DOHH2 (cell line): ENCODE results near the gene ACADM.

Source experiments
- EZH2phosphoT487 ChIP-seq: fragments of 200-600 bp; sonication (generic); IDR thresholded peaks from 2 replicates; pipeline ENCODE4 v1.6.1; 2017; ENCODE audit warnings: borderline replicate concordance, mild to moderate bottlenecking, antibody characterized with exemption, low read length, moderate library complexity, mixed read lengths
- TF ChIP-seq, protein P1 (sequence below): fragments of 200-600 bp; sonication (generic); IDR thresholded peaks from one replicate; pipeline ENCODE4 v1.5.1; 2014; ENCODE audit warnings: antibody characterized with exemption, mild to moderate bottlenecking, low read depth, low read length; ENCODE audit not compliant: poor library complexity, severe bottlenecking

DNA sequence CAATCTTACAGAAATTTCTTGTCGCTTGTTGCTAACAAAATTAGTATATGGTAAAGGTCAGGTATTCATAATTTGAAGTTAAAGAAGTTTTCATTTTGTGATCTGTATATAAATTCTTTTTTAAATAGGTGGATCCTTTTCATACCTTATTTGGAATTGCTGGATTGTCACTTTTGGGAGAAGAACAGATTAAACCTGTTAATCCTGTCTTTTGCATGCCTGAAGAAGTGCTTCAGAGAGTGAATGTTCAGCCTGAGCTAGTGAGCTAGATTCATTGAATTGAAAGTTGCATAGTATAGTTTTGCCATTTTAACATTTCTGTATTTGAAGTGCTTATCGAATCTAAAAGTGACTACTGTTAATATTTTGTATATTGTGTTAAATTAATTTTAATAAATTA lies 69.9 kb downstream of the ACADM start:
- TF ChIP-seq, protein P1, sequence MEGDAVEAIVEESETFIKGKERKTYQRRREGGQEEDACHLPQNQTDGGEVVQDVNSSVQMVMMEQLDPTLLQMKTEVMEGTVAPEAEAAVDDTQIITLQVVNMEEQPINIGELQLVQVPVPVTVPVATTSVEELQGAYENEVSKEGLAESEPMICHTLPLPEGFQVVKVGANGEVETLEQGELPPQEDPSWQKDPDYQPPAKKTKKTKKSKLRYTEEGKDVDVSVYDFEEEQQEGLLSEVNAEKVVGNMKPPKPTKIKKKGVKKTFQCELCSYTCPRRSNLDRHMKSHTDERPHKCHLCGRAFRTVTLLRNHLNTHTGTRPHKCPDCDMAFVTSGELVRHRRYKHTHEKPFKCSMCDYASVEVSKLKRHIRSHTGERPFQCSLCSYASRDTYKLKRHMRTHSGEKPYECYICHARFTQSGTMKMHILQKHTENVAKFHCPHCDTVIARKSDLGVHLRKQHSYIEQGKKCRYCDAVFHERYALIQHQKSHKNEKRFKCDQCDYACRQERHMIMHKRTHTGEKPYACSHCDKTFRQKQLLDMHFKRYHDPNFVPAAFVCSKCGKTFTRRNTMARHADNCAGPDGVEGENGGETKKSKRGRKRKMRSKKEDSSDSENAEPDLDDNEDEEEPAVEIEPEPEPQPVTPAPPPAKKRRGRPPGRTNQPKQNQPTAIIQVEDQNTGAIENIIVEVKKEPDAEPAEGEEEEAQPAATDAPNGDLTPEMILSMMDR, result no peak
- TF ChIP-seq EZH2phosphoT487, result no peak
